ENCODE results near the gene SLC25A47.
"Not testable (repeated sequence)": the region's sequence is repeated elsewhere in the genome, so short reads cannot be mapped to it uniquely, and the experiment has no call there.

Gene SLC25A47

GRCh38 chr14:100306101-100306997 lies 16.8 kb upstream of the SLC25A47 start, which contains the start of gene SLC25A29:
SLC25A29 (minus strand) TSS chr14:100306444; CDS start chr14:100306232, 212 bp downstream.
- DNase-seq, result peak; percentile 38

- DNase-seq, result no peak
Measured at GRCh38 chr14:100306998-100307765, 16.0 kb upstream of the SLC25A47 start.

GRCh38 chr14:100307766-100308426 lies 15.2 kb upstream of the SLC25A47 start:
- no peak for DNase-seq

DNA sequence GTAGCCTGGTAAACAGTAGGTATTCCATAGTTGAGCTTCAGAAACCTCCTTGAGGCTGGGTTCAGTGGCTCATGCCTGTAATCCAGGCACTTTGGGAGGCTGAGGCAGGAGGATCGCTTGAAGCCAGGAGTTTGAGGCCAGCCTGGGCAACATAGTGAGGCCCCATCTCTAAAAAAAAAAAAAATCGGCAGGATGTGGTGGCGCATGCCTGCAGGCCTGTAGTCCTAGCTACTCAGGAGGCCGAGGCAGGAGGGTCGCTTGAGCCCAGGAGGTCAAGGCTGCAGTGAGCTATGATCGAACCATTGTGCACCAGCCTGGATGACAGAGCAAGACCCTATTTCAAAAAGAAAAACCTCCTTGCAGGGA lies 14.7 kb upstream of the SLC25A47 start:
- DNase-seq, result not testable (repeated sequence)

GRCh38 chr14:100309028-100309737 lies 14.0 kb upstream of the SLC25A47 start:
- DNase-seq, result no peak

- not testable (repeated sequence) for DNase-seq
Measured at GRCh38 chr14:100312110-100312876, 10.8 kb upstream of the SLC25A47 start.

- DNase-seq, result no peak
Measured at GRCh38 chr14:100312877-100313400, 10.2 kb upstream of the SLC25A47 start.

DNA sequence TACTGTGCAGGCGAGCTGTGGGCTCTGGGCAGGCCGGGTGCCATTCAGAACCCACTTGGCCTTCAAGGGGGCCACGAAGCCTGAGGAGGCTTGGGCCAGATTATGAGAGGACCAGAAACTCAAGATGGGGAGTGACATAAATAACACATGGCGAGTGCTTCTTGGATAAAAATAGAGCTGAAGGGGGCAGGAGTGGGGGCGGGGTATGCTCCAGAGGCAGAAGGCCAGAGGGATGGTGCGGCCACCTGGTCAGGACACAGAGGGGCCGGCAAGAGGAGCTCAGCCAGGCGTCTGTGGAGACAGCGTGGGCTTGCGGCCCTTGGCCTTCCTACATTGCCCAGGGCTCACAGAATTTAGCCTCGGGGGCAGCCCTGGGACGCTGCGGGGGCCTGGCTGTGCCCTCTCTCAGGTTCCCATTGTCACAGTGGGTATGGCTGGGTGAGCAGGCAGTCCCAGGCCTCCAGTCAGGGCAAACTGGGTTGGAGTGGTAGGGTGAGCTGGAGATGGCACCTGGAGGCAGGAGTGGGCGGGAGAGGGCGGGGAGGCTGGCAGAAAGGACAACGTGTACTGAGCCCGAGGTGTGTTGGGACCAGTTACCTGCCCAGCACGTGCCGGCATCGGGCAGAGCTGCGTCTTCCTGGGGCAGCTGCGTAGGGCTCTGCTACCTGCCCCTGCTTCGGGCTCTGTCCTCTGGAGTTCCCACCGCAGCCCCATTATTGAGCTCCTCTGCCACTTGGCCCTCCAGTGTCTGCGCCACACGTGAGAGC lies 9.5 kb upstream of the SLC25A47 start:
- no peak for DNase-seq

GRCh38 chr14:100314724-100315123 lies 8.4 kb upstream of the SLC25A47 start:
- no peak for DNase-seq

GRCh38 chr14:100317389-100317788 lies 5.8 kb upstream of the SLC25A47 start:
- no peak for DNase-seq

- no peak for DNase-seq
Measured at GRCh38 chr14:100317912-100318808, 5.0 kb upstream of the SLC25A47 start.

DNA sequence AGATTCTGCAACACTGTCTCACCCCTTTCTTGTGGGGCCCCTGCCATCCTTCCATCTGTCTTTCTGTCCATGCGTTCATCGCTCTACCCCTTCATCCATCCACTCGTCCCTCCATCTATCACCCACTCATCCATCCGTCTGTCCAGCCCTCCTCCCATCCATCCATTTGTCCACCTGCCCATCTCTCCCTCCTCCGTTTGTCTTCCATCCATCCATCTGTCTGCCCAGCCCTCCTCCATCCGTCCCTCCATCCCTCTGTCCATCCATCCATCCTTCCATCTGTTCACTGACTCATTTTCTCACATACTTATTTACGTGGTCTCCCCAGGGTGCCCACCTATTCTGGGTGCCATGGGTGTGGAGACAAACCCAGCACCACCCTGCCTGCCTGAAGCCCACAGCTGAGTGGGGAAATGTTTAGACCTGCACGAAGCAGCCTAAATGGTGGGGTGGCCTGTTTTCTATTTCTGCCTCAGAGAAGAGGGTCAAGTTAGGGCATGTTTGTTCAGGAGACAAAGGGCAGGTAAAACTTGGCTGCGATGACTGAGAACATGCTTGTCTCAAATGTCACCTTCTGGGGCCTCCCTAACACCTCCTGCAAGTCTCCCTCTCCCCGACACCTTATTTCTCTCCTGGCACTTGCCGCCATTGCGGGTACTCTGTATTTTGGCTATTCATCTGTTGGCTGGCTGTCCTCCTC lies 2.8 kb upstream of the SLC25A47 start:
- DNase-seq, result no peak

GRCh38 chr14:100321473-100322137 lies 1.5 kb upstream of the SLC25A47 start:
- no peak for DNase-seq

GRCh38 chr14:100322138-100322957 lies 791 bp upstream of the SLC25A47 start:
- no peak for DNase-seq

DNA sequence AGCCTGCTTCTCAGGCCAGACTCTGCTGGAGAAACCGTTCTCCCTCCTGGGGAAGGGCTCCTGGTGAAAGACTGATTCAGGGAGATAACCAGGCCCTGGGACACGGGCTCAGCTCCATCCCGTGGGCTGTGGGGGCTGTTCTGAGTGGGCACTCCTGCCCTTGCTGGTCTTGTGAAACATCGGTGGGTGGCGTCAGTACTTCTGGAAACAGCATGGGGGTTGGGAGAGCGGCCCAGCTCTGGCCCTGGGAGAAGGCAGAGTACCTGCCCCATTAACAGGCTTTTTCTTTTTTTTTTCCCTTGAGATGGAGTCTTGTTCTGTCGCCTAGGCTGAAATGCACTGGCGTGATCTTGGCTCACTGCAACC lies 786 bp downstream of the SLC25A47 start:
- no peak for DNase-seq

DNA sequence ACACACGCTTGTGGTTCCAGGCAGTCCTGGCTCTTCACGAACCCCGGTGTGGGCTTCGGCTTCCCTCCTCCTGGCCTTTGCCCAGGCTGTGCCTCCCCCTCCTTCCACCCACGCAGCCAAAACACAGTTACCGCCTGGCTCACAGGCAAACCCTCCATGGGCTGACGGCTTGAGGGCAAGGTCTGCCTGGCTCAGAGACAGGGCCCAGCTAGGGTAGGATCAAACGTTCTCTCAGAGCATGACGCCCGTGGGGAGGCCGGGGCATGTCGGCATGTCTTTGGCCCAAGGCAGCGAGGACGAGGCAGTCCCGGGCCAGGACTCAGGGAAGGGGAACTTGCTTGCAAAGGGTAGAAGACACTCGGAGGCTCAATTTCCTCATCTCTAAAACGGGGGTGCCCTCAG lies 2.1 kb downstream of the SLC25A47 start:
- DNase-seq, result no peak

GRCh38 chr14:100325958-100326357 lies 2.8 kb downstream of the SLC25A47 start:
- no peak for DNase-seq

- no peak for DNase-seq
Measured at GRCh38 chr14:100327128-100327527, 4.0 kb downstream of the SLC25A47 start.

Data from DMS153 (cell line).